ENCODE measurements around the gene KMT2A.

- TF ChIP-seq, protein P1, sequence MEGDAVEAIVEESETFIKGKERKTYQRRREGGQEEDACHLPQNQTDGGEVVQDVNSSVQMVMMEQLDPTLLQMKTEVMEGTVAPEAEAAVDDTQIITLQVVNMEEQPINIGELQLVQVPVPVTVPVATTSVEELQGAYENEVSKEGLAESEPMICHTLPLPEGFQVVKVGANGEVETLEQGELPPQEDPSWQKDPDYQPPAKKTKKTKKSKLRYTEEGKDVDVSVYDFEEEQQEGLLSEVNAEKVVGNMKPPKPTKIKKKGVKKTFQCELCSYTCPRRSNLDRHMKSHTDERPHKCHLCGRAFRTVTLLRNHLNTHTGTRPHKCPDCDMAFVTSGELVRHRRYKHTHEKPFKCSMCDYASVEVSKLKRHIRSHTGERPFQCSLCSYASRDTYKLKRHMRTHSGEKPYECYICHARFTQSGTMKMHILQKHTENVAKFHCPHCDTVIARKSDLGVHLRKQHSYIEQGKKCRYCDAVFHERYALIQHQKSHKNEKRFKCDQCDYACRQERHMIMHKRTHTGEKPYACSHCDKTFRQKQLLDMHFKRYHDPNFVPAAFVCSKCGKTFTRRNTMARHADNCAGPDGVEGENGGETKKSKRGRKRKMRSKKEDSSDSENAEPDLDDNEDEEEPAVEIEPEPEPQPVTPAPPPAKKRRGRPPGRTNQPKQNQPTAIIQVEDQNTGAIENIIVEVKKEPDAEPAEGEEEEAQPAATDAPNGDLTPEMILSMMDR (IDR thresholded peaks at IDR 0.05) = no peak
- TF ChIP-seq POLR2A (IDR thresholded peaks at IDR 0.05) = no peak
Measured at GRCh38 chr11:118427707-118428106, 8.6 kb upstream of the KMT2A start.
